GM21619 (cell line): Measurements from ENCODE around the gene SPATA2.
"Not testable (repeated sequence)": the region's sequence is repeated elsewhere in the genome, so short reads cannot be mapped to it uniquely, and the experiment has no call there.

Source experiments
- ATAC-seq: cut with Tn5 transposase; IDR thresholded peaks from one replicate; pipeline ENCODE4 v1.9.1; 2021; ENCODE audit not compliant: unreplicated experiment

The SPATA2 gene

DNA sequence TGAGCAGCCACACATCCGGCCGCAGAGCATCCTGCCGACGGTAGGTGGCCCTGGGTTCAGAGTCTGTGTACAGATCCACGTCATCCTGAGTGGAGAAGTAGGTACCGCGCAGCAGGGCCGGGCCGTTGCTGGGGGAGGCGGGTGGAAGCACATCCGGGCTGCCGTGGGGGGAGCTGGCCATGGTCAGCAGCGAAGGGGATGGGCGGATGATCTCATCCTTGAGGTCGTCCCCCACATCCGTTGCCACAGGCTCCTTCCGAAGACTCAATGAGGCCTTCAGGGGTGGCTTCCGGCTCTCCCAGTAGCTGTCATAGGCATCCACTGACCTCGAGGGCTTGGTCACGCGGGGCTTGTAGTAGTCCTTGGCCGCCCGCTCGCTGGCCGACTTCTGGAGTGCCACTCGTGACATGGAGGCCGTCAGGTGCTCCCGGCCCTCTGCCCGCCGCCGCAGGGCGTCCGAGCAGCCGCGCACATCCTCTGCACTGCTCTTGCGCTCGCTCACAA lies 9.2 kb downstream of the SPATA2 start:
- no peak for ATAC-seq

DNA sequence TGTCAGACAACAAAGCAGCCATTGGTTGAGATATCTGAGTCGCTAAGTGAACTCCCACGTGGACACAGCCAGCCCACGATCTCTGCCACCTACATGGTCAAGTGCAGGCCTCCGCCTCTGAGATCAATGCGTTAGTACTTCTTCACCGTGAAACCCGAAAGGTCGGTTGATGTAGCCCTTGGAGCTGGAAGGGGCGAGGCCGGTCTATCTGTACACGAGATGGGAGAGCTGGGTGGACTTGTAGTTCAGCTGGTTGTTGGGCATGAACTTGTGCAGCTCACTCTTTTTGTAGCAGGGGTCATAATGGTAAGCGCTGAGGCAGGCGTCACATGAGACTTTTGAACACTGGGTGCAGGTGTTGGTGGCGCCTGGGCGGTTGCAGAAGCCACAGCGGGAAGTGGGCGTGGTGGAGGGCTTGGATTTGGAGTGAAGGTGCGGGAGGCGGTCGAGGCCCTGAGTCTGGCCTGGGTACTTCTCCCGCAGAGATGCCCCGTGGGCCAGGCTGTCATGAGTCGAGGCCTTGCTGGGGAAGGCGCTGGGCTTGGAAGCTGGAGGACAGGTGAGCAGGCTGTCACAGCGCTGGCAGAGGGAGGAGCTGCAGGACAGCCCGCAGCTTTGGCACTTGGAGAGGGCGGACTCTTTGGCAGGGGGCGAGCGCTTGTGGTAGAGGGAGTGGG lies 9.8 kb downstream of the SPATA2 start:
- ATAC-seq, result no peak

DNA sequence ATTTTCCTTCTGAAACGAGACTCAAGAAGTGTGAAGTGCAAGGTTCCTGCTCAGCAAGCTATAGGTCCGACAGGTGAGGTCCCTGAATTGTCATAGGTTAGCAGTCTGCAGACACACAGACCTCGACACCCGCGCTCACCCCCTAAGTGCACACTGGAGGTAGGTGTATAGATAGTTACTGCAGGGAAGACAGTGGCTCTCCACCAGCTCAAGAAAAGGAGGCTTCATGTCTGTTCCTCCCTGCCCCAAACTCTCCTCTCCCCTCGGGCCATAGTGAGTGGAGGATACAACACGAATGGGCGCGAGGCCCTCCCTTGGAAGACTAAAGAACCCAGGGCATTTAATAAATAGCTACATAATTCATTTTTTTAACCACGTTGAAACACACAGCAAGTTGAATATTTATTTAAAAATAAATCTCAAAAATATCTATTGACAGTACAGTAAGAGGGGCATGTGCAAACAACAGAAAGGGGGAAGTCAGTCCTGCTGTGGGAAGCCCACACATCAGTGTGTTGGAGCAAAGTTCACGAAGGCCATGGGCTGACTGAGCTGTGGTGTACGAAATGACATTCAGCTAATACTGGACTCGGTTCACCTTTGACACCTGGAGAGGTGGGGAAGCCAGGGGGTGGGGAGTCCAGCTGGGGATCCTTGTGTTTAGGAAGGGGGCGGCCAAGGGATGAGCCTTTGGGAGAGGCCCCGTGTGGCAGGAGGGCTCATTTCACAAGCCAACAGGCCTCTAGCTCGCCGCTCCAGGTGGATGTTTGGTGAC lies 10.7 kb downstream of the SPATA2 start:
- no peak for ATAC-seq

GRCh38 chr20:49901588-49901987 lies 13.7 kb downstream of the SPATA2 start:
- ATAC-seq, result no peak

- no peak for ATAC-seq
These were observed 15.6 kb downstream of the SPATA2 start for GRCh38 chr20:49899541-49900383.

DNA sequence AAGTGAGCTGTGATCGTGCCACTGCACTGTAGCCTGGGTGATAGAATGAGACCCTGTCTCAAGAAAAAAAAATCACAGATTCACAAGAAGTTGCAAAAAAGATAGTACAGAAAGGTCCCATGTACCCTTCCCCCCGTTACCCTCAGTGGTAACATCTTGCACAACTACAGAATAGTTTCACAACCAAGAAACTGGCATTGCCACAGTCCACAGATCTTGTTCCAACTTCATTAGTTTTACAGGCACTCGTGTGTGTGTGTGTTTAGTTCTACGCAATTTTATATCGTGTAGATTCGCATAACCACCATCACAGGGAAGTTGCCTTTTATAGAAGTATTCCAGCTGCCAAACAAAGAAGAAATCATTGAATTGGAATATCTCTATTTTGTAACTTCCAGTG lies 19.1 kb downstream of the SPATA2 start:
- no peak for ATAC-seq

DNA sequence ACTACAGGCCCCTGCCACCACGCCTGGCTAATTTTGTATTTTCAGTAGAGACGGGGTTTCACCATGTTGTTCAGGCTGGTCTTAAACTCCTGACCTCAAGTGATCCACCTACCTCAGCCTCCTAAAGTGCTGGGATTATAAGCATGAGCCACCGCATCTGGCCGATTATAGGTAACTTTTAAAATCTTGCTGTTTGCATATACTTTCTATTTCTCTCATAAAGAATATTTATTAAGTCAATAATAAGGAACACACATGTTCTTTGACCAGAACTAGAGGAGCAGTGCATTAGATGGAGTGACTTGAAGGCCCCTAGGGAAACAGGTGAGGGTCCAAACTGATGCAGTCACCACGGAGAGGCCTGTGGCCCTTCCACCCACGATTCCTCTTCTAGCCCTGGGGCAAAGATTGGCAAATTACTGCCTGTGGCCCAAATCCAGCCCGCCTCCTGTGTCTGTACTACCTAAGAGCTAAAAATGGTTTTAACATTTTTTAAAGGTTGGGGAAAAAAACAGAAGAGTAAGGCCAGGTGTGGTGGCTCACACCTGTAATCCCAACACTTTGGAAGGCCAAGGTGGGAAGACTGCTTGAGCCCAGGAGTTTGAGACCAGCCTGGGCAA lies 19.7 kb downstream of the SPATA2 start:
- not testable (repeated sequence) for ATAC-seq

GRCh38 chr20:49894073-49894470 lies 21.3 kb downstream of the SPATA2 start:
- no peak for ATAC-seq

DNA sequence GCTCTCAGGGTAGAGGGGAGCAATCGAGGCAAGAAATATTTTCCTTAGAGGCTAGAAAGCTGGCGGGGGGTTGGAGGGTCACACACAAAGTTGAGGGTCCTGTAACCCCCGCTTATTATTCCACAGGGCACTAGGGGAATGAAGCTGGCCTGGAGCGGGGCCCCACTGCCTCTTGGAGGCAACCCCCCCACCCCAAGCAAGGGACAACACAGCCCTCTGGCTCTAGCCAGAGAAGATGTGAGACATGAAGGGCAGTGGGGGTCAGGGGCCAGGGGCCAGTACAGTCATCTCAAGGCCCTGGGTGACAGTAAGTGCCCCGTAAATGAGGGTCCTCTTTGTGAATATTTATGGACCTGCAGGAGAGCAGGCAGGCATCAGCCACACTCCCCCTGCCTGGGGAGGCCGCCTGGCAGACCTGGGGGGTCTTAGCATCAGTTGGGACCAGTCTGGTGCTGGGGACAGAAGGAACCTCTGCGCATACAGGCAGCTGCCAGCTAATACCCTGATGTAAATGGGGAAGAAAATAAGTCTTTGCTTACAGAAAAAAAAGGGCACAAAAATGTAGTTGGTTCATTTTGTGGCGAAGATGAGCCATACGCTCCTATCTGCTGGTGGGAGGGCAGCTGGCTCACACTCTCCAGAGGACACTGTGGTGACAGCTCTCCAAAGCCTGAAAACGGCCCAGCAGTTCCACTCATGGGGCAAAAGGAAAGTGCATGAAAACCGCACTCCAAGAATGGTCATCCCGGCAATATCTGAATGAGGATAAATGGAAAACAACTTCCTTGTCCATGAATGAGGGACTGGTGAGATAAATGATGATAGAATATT lies 21.9 kb downstream of the SPATA2 start:
- ATAC-seq, result no peak

DNA sequence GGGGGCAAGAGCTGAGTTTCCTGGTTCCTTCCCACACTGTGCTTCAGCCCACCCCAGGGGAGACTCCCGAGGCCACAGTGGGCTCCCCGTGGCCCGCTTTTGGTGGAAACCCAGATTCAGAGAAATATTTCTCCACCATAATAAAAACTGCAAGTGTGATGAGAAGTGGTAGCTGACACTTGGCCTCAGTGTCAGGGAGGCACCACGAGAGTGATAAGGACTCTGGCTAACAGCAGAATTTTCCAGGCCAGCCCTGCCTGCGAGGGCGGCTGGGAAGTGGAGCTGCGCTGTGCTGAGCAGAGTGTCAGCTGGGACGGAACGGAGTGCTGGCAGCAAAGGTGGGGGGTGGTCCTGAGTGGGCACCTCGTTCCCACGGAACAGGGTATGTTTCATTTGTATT lies 22.5 kb downstream of the SPATA2 start:
- no peak for ATAC-seq

DNA sequence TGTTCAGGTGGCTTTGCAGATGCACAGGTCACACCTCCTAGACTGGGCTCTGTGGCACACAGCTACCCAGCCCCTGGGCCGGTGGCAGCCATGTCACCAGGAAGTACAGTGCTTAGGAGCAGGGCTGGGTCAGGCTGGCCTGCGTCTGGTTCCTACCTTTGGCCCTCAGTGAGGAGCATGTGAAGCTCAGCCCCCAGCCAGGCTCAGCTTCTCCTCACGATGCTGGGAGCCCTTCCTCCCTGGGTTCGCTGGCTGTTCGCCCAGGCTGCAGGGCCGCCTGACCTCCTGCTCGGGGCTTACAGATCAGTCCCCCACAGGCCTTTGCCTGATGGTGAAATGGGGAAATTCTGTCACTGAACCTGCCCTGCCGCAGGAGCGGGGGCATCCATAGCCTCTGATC lies 23.1 kb downstream of the SPATA2 start:
- ATAC-seq, result no peak

DNA sequence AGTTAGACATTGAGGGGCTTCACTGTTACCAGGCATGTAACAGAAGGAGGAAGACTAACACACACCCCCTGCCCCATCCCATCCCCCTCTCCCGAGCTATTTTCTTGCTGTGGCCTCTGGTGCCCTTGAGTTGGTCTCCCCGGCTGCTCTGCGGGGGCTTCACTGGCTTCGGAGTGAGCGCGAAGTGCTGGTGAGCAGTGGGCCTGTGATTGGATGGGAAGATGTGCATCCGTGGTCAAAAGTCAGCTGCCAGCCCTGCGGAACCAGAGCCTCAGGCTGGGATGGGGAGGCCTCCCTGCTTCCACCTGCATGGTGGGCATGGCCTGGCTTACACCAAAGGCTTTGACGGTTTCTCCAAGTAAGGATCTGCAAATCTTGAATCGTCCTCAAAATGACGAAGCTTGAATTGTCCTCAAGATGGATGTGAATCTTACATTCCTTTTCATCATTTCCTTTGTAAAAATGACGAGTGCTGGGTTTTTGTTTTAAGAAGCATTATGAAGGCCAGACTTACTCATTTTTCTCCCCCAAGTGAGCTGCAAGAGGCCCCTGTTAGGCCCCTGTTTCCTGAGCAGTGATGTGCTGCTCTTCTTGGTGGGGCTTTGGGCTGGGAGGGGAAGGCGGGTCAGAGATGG lies 23.7 kb downstream of the SPATA2 start:
- no peak for ATAC-seq

GRCh38 chr20:49890471-49891361 lies 24.6 kb downstream of the SPATA2 start:
- no peak for ATAC-seq

DNA sequence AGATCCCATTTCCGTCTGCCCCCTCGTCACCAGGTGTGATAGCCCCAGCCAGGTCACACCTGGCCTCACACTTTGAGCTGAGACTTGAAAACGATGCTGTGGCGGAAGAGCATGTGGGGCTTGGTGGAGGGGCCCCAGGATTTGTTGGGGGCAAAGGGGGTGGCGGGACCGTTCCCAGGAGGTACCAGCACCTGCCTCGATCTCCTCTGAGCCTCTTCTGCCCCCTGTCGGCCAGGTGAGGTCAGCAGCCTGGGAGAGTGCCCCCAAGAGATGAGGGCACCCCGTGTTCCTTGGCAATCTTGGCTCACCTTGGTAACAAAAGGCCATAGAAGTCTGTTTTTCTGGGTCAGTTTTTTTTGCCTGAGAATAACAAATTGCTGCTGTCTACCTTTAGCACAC lies 25.4 kb downstream of the SPATA2 start:
- no peak for ATAC-seq

- no peak for ATAC-seq
These were observed 26.1 kb downstream of the SPATA2 start for GRCh38 chr20:49889001-49889934.

- no peak for ATAC-seq
These were observed 26.9 kb downstream of the SPATA2 start for GRCh38 chr20:49888212-49889000.
